ENCODE data around the gene RAPGEF5. TPM values are rescaled to one million over a fixed set of nuclear protein-coding genes. Genes with fewer than 3 reads are reported as not detected.

Gene RAPGEF5
- total RNA-seq, 4 donors from 2014 or later: 26.5 to 76.6 (median 39.3) TPM

DNA sequence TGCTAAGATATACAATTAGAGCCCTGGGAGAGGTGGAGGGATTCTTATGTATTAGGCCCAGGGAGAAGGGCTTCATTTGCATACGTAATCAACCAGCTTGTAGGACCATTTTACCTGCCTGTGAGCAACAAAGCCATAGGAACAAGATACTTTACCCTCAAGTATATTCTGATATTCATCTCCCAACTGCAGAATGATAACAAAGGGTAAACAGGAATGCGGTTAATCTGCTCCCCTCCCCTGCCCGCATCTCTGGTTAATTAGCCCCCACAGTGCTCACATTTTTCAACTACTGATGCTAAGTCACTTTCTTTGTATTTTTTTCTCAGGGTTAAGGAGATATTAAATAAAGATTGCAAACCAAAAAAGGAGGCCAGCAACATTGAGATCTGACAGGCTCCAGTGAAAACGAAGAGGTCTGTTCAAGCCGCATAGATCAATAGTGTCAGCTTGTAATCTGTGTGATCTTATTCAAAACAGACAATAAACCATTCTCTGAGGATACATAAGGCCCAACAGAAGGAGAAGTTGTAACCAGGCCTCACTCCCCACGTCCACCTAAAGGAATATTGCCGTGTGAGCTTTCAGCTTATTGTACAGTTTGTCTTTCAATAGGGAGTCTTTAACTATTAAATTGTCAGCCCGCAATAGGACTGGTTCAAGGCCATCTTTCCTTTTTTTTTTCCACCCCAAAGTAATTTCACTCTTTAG is 203.4 kb downstream of the RAPGEF5 start:
- no peaks in the 10 kb centered on the region for H3K4me1 ChIP-seq
- H3K27ac ChIP-seq: no peak overlapping the region
- no peak for DNase-seq
- H3K9me3 ChIP-seq: no peaks in the 10 kb centered on the region
- peaks cover 0 to 4% of the 10 kb centered on the region in 2 donors for H3K36me3 ChIP-seq
- intact Hi-C loops (cut with DNase I): no loop called here
- TF ChIP-seq, protein P1, sequence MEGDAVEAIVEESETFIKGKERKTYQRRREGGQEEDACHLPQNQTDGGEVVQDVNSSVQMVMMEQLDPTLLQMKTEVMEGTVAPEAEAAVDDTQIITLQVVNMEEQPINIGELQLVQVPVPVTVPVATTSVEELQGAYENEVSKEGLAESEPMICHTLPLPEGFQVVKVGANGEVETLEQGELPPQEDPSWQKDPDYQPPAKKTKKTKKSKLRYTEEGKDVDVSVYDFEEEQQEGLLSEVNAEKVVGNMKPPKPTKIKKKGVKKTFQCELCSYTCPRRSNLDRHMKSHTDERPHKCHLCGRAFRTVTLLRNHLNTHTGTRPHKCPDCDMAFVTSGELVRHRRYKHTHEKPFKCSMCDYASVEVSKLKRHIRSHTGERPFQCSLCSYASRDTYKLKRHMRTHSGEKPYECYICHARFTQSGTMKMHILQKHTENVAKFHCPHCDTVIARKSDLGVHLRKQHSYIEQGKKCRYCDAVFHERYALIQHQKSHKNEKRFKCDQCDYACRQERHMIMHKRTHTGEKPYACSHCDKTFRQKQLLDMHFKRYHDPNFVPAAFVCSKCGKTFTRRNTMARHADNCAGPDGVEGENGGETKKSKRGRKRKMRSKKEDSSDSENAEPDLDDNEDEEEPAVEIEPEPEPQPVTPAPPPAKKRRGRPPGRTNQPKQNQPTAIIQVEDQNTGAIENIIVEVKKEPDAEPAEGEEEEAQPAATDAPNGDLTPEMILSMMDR (IDR thresholded peaks at IDR 0.05): no peak
- TF ChIP-seq POLR2A (IDR thresholded peaks at IDR 0.05): no peak
- no peak overlapping the region for H3K4me3 ChIP-seq (replicated peaks in 1 of 3)
- WGBS, 2 donors: 82 to 85% methylated on average over 8 of the region's 8 CpGs
- H3K27me3 ChIP-seq: no peaks in the 10 kb centered on the region

DNA sequence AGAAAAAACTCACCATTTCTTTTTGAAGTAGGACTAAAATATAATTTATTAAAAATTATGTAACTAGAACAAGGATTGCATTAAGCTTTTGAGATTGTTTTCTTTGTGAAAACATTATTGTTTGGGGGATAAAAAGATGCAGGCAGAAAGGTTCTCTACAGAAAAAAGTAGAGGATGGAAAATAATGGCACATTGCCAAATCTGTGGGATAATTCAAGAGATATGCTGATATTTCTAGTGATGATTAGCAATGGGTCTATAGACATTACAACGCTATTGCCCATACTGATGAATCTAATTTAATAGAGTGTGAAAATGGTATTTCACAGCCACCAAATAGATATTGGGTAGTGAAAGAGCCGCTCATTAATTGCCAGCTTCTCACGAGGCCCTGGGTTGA is 204.3 kb downstream of the RAPGEF5 start:
- no peak overlapping the region for H3K4me3 ChIP-seq (replicated peaks in 1 of 3)
- no peak overlapping the region for H3K27ac ChIP-seq
- H3K36me3 ChIP-seq: peaks cover 0 to 4% of the 10 kb centered on the region in 2 donors
- 92 to 98% methylated on average over 3 of the region's 3 CpGs for WGBS, 2 donors
- intact Hi-C loops (cut with DNase I): no loop called here
- no peaks in the 10 kb centered on the region for H3K27me3 ChIP-seq
- TF ChIP-seq POLR2A (IDR thresholded peaks at IDR 0.05): no peak
- TF ChIP-seq, protein P1 (IDR thresholded peaks at IDR 0.05): no peak
- H3K4me1 ChIP-seq: no peaks in the 10 kb centered on the region
- H3K9me3 ChIP-seq: no peaks in the 10 kb centered on the region
- DNase-seq: no peak

DNA sequence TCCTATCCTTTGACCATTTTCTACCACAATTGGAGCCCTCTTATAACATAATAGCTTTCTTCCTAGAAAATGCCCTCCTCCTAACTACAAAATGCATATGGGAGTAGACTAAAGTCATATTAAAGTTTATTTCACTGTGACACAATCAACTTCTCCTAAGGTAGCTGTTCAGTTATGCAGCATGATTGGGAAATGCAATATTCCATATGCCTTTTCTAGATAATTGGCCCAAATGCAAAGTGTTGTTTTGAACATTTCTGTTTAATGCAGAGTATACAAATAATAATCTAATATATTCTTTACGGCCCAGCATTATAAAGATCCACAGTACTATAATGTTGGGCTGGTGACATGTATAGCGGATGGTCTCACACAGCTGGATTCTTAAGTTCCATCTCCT is 205.1 kb downstream of the RAPGEF5 start:
- Histone ChIP-seq H3K4me3 (replicated peaks in 1 of 3) (no peak overlapping the region), H3K36me3 (peaks cover 0 to 4% of the 10 kb centered on the region in 2 donors), H3K27me3 (no peaks in the 10 kb centered on the region), H3K4me1 (peaks cover under 1 to 2% of the 10 kb centered on the region in 2 donors), H3K27ac (no peak overlapping the region), H3K9me3 (no peaks in the 10 kb centered on the region)
- DNase-seq: no peak
- TF ChIP-seq, protein P1 (IDR thresholded peaks at IDR 0.05): no peak
- no peak for TF ChIP-seq POLR2A (IDR thresholded peaks at IDR 0.05)
- intact Hi-C loops (cut with DNase I): no loop called here
- 97 to 100% methylated on average over 2 of the region's 2 CpGs for WGBS, 2 donors

DNA sequence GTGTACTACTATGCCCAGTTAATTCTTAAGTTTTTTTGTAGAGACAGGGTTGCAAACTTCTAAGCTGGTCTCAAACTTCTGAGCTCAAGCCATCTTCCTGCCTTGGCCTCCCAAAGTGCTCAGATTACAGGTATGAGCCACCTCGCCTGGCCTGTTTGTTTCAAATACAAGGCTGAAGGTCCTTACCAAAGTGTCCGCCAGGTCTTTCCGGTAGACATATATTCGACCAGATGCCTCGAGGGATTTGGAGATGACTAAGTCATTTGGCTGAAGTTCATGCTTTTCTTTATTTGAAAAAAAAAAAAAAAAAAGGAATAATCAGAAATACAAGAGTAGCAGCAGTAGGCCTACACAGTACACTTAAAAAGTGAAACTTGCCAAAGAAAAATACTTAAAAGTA is 206.7 kb downstream of the RAPGEF5 start:
- intact Hi-C loops (cut with DNase I): no loop called here
- WGBS, 2 donors: 78% methylated on average over 5 of the region's 5 CpGs
- H3K9me3 ChIP-seq: no peaks in the 10 kb centered on the region
- H3K4me3 ChIP-seq (replicated peaks in 1 of 3): no peak overlapping the region
- no peak for TF ChIP-seq POLR2A (IDR thresholded peaks at IDR 0.05)
- TF ChIP-seq, protein P1 (IDR thresholded peaks at IDR 0.05): no peak
- H3K36me3 ChIP-seq: no peaks in the 10 kb centered on the region
- H3K4me1 ChIP-seq: peaks cover 5 to 7% of the 10 kb centered on the region in 2 donors
- DNase-seq: no peak
- H3K27me3 ChIP-seq: no peaks in the 10 kb centered on the region
- H3K27ac ChIP-seq: no peak overlapping the region

DNA sequence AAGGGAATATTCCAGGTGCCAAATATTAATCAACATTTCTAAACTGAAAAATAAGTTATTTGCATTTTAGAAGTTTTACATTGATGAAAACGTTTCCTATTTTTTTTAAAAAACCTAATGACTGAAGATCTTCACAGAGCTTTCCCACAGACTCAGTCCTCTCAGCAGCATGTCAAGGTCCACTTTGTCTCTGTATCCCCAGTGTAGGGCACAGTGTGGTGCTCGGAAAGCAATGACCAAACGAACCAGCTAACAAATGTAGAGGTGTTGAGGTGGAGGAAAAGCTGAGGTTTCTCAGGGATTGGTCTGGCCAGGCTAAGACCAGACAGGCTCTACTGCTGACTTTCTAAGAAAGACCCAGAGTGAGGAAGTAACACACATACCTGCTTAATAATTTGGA is 209.1 kb downstream of the RAPGEF5 start:
- Histone ChIP-seq H3K27ac (no peak overlapping the region), H3K4me1 (peaks cover 5 to 7% of the 10 kb centered on the region in 2 donors), H3K27me3 (no peaks in the 10 kb centered on the region), H3K36me3 (no peaks in the 10 kb centered on the region), H3K9me3 (no peaks in the 10 kb centered on the region), H3K4me3 (replicated peaks in 1 of 3) (no peak overlapping the region)
- TF ChIP-seq, protein P1 (IDR thresholded peaks at IDR 0.05): no peak
- TF ChIP-seq POLR2A (IDR thresholded peaks at IDR 0.05): no peak
- 84 to 87% methylated on average over 3 of the region's 3 CpGs for WGBS, 2 donors
- DNase-seq: no peak
- intact Hi-C loops (cut with DNase I): no loop called here

Measured in thyroid gland (tissue), 4 donors.